HG03342 (cell line): Measurements from ENCODE around the gene RALGDS.
A peak's percentile ranks its signal among the peaks of the same experiment; 100 is the strongest.
"Not testable (repeated sequence)": the region's sequence is repeated elsewhere in the genome, so short reads cannot be mapped to it uniquely, and the experiment has no call there.

Source experiments
- ATAC-seq: cut with Tn5 transposase; IDR thresholded peaks from one replicate; pipeline ENCODE4 v1.9.1; 2021; ENCODE audit warnings: mild to moderate bottlenecking, moderate library complexity; ENCODE audit not compliant: unreplicated experiment

Gene RALGDS

DNA sequence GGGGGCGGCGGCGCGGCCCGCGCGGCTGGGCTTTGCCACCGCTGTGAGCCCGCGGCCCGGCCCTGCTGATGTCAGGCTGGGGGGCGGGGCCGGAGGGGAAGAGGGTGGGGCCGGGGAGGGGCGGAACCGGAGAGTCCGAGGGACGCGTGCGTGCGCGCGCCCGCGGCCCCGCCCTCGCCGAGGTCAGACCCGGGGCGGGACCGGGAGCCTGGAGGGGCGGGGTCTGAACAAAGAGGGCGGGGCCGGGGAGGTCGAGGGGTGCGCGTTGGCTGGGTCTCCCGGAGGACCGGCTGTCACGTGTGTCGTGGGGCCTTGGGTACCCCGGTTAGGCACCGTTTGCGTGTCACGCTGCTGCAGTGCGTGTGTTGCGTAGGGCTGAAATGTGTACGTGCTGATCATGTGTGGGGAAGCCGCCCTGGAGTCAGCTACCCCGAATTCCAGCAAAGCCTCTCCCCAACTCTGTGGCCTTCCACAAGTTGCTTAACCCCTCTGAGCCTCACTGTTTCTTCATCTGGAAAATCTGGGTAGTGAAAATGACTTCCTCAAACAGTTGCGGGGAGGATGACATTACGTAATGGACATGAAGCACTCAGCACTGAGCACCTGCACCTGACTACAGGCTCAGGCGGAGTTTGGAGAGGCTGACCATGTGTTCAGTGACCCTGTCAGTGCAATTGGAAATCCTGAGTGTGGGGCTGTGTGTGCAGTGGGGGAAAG is at the start of gene RALGDS:
Gene RALGDS, minus strand, starts transcription at position 43 of the 717 bp plus-strand sequence. CDS start 86 bp downstream, outside the sequence.
- ATAC-seq, result peak; percentile 48

DNA sequence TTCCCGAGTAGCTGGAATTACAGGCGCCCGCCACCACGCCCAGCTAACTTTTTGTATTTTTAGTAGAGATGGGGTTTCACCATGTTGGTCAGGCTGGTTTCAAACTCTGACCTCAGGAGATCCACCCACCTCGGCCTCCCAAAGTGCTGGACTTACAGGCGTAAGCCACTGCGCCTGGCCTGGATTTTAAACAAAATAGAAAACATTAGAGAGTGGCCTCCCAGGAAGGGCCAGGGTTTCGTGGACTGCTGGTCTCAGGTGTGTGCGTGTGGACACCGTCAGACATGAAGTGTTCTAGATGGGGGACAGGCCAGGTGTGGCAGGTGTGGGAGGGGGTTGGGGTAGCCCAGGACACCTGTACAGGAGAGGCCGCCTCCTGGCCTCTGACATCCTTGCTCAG is 49.7 kb upstream of the RALGDS start:
- no peak for ATAC-seq

DNA sequence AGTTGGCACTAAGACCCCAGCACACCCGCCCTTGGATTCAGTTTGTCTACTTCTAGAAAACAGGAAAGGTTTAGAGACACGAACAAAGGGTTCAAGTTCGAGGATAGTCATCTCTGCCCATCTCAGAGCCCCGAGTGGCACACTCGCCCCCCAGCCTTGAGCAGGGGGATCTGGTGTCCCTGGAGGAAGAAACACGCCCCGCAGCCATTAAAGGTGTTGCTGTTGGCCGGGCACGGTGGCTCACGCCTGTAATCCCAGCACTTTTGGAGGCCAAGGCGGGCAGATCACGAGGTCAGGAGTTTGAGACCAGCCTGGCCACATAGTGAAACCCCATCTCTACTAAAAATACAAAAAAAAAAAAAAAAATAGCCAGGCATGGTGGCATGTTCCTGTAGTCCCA is 48.6 kb upstream of the RALGDS start:
- ATAC-seq, result not testable (repeated sequence)

DNA sequence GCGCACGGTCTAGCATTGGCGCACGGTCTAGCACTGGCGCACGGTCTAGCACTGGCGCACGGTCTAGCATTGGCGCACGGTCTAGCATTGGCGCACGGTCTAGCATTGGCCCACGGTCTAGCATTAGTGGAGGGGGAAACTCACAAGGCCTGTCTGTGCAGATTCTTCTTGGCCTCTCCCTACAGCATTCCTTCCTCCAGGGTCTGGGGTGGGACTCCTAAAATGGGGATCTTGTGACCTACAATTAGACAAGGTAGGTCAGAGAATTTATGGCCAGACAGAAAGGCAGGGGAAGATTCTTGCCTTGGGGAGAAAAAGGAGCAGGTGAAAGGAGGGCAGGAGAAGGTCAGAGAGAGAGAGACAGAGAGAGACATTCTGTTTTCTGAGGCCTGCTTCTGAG is 48.1 kb upstream of the RALGDS start:
- no peak for ATAC-seq

DNA sequence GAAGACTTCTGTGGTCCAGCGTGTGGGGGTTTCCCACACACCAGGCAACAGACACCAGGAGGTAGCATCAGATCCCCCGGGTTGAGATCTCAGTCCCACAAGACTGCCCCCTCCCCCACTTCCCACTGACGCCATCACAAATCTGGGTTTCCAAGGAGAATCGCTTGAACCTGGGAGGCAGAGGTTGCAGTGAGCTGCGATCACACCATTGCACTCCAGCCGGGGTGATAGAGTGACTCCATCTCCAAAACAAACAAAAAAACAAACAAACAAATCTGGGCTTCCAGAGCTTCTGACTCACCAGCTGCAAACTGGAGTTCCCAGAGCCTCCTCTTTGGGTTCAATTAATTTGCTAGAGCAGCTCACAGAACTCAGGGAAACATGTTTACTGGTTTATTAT is 47.4 kb upstream of the RALGDS start:
- ATAC-seq, result no peak

DNA sequence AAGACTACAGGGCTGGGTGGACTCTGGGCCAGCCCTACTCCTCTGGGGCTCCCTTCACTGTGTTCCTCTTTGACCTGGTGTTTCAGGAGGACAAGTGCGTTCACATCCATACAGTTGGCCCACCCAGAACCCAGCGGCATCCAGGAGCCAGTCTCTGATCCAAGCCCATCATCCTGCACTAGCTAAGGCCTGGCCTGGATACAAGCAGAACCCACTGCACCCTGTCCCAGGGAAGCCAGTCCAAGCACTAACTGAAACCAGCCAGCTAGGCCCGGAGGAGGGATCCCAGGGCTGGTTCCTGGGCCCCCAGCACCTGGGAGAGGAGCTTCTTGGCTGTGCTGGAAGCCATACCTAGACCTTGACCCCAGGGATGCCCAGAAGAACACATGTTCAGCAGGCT is 46.7 kb upstream of the RALGDS start:
- no peak for ATAC-seq

DNA sequence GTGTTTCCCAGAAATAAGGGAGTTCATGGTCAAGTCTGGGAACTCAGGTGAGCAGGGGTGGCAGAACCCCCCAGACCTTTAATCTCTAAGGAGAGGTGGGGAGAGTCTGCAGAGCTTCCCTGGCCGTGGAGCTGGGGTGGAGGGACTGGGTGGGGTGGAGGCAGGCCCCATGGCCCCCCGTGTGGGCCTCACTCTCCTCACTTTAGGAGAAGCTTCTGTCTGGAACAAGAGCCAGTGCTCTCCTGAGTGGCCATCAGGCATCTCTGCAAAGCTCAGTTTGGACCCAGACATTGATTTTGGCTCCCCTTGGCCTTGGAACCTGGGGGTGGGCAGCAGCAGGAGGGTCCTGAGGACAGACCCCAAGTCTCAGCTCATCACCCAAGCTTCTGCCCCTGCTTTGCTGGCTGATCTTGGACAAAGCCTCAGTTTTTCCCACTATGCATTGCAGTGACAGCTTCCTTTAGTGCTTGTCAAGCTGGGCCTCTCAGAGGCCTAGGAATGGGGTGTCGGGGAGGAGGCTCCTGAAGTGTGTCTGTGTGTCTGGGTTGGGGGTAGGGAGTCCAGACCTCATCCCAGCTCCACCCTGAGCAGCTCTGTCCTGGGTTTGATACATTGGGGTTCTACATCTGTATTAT is 46.2 kb upstream of the RALGDS start:
- no peak for ATAC-seq

DNA sequence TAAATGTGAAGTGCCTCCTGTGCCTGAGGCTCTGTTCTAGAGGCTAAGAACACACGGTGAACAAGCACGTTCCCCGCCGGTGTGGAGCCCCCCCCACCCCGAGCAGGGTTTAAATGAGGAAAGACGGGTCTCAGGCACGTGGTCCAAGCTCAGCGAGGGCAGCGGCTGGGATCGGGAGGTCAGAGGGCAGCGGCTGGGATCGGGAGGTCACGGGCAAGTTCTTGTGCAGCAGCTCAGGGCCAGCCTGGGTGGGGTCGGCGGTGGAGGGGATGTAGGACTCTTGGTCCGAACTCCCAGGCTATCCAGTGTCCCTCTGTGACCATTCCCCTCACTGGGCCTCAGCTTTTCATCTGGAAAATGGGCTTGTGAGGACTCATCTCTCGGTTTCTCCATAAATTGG is 45.4 kb upstream of the RALGDS start:
- ATAC-seq, result no peak

DNA sequence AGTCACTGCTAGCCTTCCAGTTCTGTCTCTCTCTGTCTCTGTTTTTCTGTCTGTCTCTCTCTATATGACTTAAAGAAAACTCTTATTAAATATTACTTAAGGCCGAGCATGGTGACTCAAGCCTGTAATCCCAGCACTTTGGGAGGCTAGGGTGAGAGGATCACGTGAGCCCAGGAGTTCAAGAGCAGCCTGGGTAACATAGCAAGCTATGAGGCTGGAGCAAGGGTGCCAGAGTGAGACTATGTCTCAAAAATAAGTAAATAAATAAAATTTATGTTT is 44.4 kb upstream of the RALGDS start:
- ATAC-seq, result no peak

DNA sequence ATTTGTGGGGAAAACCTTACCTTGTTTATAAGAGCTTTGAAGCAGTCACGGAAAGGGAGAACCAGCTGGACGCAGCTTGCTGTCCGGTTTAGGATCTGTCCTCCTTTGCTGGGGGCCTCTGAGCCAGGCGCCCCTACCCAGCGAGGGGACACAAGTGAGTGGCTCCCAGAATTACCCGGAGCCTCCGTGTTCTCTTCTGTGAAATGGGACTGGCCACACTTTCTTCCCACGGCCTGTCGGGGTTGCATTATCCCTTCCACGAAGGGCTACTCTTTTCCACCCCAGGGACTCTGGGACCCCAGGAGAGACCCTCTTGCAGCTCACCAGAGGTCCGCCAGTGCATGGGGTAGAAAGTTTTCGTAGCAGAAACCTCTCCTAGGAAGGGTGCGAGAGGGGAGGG is 43.2 kb upstream of the RALGDS start:
- ATAC-seq, result no peak

DNA sequence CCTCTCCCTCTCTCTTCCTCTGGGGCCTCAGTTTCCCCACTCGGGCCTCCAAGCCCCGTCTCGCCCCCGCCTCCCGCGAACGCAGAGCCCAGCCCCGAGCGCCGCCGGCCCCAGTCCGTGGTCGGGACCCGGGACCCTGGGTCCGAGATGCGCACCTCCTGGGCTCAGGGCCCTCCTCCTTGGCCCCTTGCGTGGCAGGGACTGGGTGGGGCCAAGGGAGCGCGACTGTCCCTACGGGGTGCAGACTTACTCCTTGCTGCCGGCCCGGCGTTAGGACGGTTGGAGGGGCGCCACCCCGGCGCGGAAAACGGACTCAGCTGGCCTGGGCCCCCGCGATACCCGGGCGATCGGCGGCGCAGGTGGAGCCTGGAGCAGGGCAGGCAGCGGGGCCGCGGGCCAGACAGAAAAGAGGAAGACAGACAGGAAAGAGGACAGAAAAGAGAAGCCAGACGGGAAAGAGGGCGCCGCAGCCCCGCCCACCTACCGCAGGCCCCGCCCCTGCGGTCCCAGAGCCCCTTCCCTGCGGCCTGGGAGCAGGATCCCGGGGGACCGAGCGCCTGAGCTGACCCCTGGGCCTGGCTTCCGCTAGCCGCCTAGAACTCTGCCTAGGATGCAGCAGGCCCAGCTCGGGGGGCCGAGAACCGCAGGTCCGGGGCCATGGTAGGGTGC is 42.6 kb upstream of the RALGDS start, which contains the start of gene GBGT1:
Gene GBGT1, minus strand, starts transcription at position 411 of the 669 bp plus-strand sequence. CDS start 1,502 bp downstream, outside the sequence.
- no peak for ATAC-seq

DNA sequence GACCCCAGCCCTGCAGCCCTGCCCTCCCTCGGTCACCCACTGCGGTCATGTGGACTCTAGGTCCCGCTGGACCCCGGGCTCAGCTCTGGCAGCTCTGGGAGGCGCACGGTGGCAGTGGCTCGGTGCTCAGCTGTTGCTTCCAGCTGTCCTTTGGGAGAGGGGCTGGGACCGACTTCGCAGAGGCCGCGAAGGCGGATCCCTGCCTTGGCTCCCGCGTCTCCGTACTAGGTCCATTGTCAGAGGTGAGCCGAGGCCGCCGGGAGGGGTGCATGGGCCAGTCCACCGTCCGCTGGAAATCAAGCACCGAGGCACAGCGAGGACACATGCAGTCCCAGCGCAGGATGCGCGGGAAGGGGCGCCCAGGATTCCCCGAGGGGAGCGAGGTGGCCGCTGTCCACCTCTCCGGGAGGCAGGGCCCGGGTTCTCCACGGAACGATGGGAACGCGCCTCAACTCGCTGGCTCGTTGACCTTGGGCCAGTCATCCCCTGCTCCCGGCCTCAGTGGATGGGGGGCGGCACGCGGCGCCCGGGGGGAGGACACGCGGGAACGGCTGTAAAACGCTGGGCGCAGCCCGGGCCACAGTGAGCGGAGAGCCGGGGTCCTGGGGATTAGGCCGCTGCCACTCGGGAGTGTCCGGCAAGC is 41.9 kb upstream of the RALGDS start:
- ATAC-seq, result no peak

DNA sequence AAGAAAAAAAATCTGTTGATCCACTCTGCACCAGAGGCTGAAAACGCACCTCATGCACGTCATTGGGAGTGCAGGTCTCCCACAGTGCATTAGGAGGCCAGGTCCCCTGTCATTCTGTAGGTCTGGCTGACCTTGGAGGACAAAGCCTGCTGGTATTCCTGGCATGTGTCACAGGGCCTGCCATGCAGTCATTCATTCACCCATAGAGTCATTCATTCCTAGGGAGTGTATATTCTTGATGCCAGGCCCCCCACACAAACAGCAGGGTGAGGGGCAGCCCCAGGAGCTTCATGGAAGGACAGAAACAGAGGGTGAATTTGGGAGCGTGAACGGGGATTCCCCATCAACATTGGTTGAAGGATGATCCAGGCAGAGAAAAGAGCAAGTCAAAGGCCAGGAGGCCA is 40.5 kb upstream of the RALGDS start:
- ATAC-seq, result no peak

DNA sequence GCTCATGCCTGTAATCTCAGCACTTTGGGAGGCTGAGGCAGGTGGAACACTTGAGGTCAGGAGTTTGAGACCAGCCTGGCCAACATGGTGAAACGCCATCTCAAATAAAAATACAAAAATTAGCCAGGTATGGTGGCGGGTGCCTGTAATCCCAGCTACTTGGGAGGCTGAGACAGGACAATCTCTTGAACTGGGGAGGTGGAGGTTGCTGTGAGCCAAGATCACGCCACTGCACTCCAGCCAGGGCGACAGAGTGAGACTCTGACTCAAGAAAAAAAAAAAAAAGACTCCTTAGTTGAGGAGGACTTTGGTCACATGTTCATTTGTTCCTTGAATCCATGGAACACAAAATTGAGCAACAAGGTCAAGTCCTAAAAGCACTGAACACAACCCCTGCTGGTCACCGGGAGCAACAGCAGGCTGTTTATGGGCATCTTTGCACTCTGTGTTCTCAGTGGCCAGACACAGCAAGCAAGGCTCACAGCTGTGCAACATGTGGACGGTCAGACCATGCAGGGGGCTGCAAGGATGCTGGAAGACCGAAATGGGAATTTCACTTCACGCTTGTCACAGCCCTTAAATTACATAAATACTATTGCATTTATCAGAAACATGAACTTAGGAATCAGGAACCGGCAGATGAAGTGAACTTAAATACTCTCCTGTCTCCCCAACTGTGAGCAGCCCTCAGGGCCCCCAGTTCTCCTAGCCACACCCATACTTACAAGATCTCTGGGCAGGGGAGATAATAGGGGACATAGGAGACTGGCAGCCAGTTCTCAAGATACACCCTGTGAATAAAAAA is 39.9 kb upstream of the RALGDS start:
- peak; percentile 49 for ATAC-seq

DNA sequence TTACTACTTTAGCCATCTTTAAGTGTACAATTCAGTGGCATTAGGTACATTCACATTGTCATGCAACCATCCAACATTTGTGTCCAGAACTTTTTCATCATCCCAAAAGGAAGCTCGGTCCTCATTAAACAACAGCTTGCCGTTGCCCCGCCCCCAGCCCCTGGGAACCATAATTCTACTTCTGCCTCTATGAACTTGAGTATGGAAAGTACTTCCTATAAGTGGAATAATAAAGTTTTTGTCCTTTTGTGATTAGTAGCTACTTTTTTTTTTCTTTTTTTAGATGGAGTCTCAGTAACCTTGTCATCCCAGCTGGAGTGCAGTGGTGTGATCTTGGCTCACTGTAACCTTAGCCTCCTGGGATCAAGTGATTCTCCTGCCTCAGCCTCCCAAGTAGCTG is 37.7 kb upstream of the RALGDS start:
- ATAC-seq, result no peak

DNA sequence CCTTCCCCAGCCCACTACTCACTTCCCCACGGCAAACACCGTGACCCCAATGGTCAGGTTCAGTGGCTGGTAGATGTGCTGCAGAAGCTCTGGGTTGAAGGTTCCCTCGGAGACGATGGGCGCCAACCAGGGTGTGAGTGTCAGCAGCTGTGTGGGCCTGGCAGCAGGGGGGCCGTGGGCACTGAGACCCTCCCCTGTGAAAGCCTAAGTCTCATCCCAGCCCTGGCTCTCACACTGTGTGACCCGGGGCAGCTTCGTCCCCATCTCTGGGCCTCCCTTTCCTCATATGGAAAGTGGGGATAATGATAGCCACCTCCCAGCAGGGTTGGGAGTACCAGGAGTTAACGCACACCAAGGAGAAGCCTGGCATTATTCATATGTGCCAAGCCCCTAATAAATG is 34.1 kb upstream of the RALGDS start:
- no peak for ATAC-seq

DNA sequence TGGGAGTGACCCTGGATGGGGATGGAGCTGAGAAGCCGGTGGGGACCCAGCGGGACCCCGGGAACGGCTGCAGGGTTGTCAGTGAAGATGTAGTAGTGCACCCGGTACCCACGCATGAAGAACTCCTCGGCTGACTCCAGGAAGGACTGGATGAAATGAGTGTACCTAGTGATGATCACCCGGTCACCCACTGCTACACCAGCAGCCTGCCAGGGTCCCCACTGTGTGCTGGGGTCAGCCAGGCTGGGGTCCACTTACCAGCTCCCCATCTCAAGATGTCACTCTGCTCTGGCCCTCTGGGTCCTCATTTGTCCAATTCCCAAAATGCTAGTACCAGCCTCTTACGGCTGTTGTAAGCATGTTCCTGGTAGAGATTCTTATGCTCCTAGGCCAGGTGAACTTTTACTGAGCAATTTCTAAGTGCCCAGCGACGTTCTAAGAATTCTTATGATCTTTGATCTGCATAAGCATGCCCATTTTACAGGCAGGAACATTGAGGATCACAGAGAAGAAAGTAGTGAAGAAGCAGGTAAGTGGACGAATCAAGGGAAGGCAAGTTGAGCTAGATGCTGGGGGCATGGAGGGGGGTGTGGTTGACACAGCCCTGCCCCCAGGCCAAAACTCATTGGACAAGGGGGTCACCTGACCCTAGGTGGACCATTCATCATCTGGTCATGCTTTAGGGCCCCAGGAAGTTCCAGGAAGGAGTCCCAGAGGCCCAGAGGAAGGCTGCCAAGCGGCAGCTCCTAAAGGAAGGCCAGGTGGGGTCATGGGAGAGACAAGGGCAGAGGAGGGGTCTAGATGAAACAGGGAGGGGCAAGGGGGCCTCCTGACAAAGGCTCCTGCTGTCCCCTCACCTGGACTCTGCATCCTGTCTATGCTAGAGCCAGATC is 33.3 kb upstream of the RALGDS start:
- no peak for ATAC-seq

DNA sequence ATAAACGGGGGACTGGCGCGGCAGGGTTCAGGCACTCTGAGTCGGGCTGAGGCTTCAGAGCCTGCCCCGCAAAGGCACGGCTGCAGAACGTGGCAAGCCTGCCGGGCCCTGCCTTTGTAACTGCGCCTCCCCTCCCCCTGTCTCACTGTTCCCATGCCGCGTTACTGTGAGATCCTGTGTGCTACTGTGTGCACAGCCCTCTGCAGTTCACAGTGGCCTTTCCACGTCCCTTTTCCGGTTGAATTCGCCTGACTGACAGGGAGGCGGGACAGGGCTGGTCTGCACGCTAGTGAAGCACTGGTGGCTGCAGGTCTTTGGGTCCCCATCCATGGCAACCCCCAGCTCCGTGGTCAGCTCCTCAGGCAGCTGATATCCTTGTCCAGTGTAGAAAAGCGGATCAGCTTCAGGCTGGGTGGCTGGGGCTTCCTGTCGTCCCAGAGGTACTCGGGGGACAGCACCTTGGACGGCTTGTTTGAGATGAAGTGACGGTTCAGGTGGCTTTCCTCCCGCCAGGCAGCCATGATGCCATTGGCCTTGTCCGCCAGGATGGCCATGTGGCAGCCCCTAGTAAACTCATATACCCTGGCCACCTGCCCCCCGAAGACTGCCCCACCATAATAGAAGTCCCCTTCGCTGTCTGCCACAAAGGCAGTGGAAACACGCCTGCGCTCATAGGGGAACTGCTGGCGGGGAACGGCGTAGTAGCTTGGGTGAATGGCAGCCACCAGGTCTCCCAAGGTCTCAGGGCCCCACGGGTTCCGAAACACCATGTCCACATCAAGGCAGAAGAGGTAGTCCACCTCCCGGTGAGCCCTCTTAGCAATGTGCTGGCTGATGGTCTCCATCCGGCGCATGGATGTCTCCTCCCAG is 32.4 kb upstream of the RALGDS start:
- ATAC-seq, result no peak
